ENCODE data around the gene ZFAND3. TPM values are rescaled to one million over a fixed set of nuclear protein-coding genes. Genes with fewer than 3 reads are reported as not detected.

The ZFAND3 gene
- total RNA-seq, 1 experiment from 2014 or later = 47.2 TPM

DNA sequence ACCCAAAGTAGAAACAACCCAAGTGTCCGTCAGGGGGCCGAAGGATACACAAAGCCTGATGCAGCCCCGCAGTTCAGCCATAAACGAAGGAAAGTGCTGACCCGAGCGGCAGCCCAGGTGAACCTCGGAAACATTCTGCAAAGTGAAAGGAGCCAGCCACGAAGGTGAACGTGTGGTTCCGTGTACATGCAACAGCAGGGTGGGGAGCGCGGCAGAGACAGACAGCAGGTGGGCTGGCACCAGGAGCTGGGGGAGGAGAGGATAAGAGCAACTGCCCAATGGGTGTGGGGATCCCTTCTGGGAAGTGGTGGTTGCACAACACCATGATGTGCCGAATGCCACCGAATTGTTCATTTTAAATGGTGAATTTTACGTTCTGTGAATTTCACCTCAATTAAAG, 341.8 kb downstream of the ZFAND3 start:
- H3K27me3 ChIP-seq (ENCODE audit: insufficient read depth, low read length) = no peaks in the 10 kb centered on the region
- no peaks in the 10 kb centered on the region for H3K9me2 ChIP-seq (ENCODE audit: insufficient read depth)
- H4K20me1 ChIP-seq (ENCODE audit: insufficient read depth) = no peaks in the 10 kb centered on the region
- H3K4me3 ChIP-seq (replicated peaks in 1 of 2; ENCODE audit: low read depth in 1 of 2, low read length in 2 of 2) = no peak overlapping the region
- POLR2A ChIA-PET = no interaction called here
- BruUV-seq (replicated peaks) = no TSS peak
- intact Hi-C loops (cut with micrococcal nuclease) = no loop called here
- TF ChIP-seq ELF1 (IDR thresholded peaks at IDR 0.05; ENCODE audit: borderline replicate concordance, low read depth) (no peak), POLR2A (IDR thresholded peaks at IDR 0.05; ENCODE audit: borderline replicate concordance, extremely low read depth, insufficient read depth, insufficient read length) (no peak), JUND (IDR thresholded peaks at IDR 0.05) (no peak), CEBPB (IDR thresholded peaks at IDR 0.05; ENCODE audit: low read depth) (no peak), SP1 (IDR thresholded peaks at IDR 0.05; ENCODE audit: low read depth) (no peak), CBX3 (IDR thresholded peaks at IDR 0.05; ENCODE audit: low read depth) (no peak), ATF3 (IDR thresholded peaks at IDR 0.05) (no peak), MAX (IDR thresholded peaks at IDR 0.05) (no peak), EZH2 (IDR thresholded peaks at IDR 0.05) (no peak), SIN3A (IDR thresholded peaks at IDR 0.05; ENCODE audit: low read depth) (no peak), ZNF274 (IDR thresholded peaks at IDR 0.05; ENCODE audit: low read depth, low read length) (no peak), RAD21 (IDR thresholded peaks at IDR 0.05; ENCODE audit: low read depth) (no peak), ZFX (IDR thresholded peaks at IDR 0.05) (no peak), SRF (IDR thresholded peaks at IDR 0.05; ENCODE audit: low read depth) (no peak), FOSL1 (IDR thresholded peaks at IDR 0.05; ENCODE audit: low read depth) (no peak), YY1 (IDR thresholded peaks at IDR 0.05; ENCODE audit: extremely low read depth, insufficient replicate concordance, low read depth, low read length) (no peak), TCF7L2 (IDR thresholded peaks at IDR 0.05; ENCODE audit: borderline replicate concordance, extremely low read depth, insufficient read depth, insufficient read length) (no peak), EGR1 (IDR thresholded peaks at IDR 0.05; ENCODE audit: low read depth) (no peak)
- TF ChIP-seq, protein P1, sequence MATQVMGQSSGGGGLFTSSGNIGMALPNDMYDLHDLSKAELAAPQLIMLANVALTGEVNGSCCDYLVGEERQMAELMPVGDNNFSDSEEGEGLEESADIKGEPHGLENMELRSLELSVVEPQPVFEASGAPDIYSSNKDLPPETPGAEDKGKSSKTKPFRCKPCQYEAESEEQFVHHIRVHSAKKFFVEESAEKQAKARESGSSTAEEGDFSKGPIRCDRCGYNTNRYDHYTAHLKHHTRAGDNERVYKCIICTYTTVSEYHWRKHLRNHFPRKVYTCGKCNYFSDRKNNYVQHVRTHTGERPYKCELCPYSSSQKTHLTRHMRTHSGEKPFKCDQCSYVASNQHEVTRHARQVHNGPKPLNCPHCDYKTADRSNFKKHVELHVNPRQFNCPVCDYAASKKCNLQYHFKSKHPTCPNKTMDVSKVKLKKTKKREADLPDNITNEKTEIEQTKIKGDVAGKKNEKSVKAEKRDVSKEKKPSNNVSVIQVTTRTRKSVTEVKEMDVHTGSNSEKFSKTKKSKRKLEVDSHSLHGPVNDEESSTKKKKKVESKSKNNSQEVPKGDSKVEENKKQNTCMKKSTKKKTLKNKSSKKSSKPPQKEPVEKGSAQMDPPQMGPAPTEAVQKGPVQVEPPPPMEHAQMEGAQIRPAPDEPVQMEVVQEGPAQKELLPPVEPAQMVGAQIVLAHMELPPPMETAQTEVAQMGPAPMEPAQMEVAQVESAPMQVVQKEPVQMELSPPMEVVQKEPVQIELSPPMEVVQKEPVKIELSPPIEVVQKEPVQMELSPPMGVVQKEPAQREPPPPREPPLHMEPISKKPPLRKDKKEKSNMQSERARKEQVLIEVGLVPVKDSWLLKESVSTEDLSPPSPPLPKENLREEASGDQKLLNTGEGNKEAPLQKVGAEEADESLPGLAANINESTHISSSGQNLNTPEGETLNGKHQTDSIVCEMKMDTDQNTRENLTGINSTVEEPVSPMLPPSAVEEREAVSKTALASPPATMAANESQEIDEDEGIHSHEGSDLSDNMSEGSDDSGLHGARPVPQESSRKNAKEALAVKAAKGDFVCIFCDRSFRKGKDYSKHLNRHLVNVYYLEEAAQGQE (IDR thresholded peaks at IDR 0.05; ENCODE audit: low read depth) = no peak
- RAD21 ChIA-PET (ENCODE audit: low non-redundant PET in 1 of 2, low total read pairs in 2 of 2, uncharacterized antibody in 2 of 2, unreplicated experiment in 2 of 2) = no interaction called here
- CTCF ChIA-PET = no interaction called here
- ATAC-seq (no peak), DNase-seq (ENCODE audit: low read depth, low spot score) (no peak)
- no peaks in the 10 kb centered on the region for H3K9me3 ChIP-seq (ENCODE audit: control insufficient read depth in 1 of 2, insufficient read depth in 1 of 2, low read depth in 1 of 2, low read length in 2 of 2)
- H3K27ac ChIP-seq (ENCODE audit: low read depth, low read length) = no peak overlapping the region
- H3K36me3 ChIP-seq (ENCODE audit: control insufficient read depth in 1 of 2, insufficient read depth in 2 of 2, low read length in 2 of 2) = no peaks in the 10 kb centered on the region
- no peak overlapping the region for H2AFZ ChIP-seq (ENCODE audit: low read depth, low read length, poor library complexity, severe bottlenecking)
- H3K4me1 ChIP-seq (ENCODE audit: control insufficient read depth in 1 of 2, insufficient read depth in 2 of 2, low read length in 2 of 2) = no peaks in the 10 kb centered on the region
- no peak overlapping the region for H3K4me2 ChIP-seq (ENCODE audit: low read length)
- H3K9ac ChIP-seq (ENCODE audit: low read length) = no peak overlapping the region
- H3K79me2 ChIP-seq (ENCODE audit: insufficient read depth, low read length) = no peaks in the 10 kb centered on the region
